ENCODE results near the gene TXNDC11. TPM values are rescaled to one million over a fixed set of nuclear protein-coding genes. Genes with fewer than 3 reads are reported as not detected.

TXNDC11 gene
- total and polyA plus RNA-seq, 9 of the 15 experiments (the other 6 are each of a cell fraction or from before 2014, with no cell fraction given): 0.66 to 32.6 (median 26.2) TPM

DNA sequence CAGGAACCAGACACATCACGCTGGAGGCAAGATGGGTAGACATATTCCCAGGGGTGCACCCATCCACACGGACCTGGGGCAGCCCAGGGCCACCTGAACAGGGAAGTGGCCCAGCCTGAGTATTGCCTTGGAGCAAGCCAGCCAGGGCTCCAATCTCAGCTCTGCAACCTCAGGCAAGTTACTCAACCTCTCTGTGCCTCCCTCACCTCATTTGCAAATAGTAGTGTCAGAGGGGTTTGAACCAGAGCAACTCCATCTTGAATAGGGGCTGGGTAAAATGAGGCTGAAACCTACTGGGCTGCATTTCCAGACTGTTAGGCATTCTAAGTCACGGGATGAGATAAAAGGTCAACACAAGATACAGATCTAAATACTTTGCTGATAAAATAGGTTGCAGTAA lies 109.5 kb downstream of the TXNDC11 start:
- no peak overlapping the region for H3K9ac ChIP-seq (ENCODE audit: insufficient read depth in 1 of 2, low read depth in 2 of 2, low read length in 2 of 2)
- POLR2A ChIA-PET: no interaction called here
- in situ Hi-C loops (cut with MboI): no loop called here
- TF ChIP-seq PTRF (tag; IDR thresholded peaks at IDR 0.05): peak; percentile 75
- peak; percentile 69; the same call in 1 of the 2 replicates for TF ChIP-seq PTTG1 (tag; IDR thresholded peaks at IDR 0.05; ENCODE audit: low read depth)
- TF ChIP-seq MYC (IDR thresholded peaks at IDR 0.05; ENCODE audit: low read depth, low read length): no peak
- peak; percentile 73; the same call in 1 of the 2 replicates for TF ChIP-seq MYC (CRISPR knock-in tag; IDR thresholded peaks at IDR 0.05; ENCODE audit: borderline replicate concordance, low read depth)
- no peak for TF ChIP-seq TCFL5 (CRISPR knock-in tag; conservative IDR thresholded peaks at IDR 0.05)
- peak; percentile 72 for TF ChIP-seq ZNF79 (CRISPR knock-in tag; IDR thresholded peaks at IDR 0.05; ENCODE audit: low read depth)
- TF ChIP-seq, protein P1, sequence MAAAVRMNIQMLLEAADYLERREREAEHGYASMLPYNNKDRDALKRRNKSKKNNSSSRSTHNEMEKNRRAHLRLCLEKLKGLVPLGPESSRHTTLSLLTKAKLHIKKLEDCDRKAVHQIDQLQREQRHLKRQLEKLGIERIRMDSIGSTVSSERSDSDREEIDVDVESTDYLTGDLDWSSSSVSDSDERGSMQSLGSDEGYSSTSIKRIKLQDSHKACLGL (CRISPR knock-in tag; IDR thresholded peaks at IDR 0.05; ENCODE audit: borderline replicate concordance, poor library complexity, severe bottlenecking): no peak
- peak; percentile 9 for TF ChIP-seq RBM25 (IDR thresholded peaks at IDR 0.05; ENCODE audit: low read depth, low read length, severe bottlenecking)
- 0 out of 2 replicates have a peak, but pooled peaks have one; percentile 21 for TF ChIP-seq SMAD4 (CRISPR knock-in tag; conservative IDR thresholded peaks at IDR 0.05)
- TF ChIP-seq, protein P2, sequence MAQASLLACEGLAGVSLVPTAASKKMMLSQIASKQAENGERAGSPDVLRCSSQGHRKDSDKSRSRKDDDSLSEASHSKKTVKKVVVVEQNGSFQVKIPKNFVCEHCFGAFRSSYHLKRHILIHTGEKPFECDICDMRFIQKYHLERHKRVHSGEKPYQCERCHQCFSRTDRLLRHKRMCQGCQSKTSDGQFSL (CRISPR knock-in tag; IDR thresholded peaks at IDR 0.05): no peak
- TF ChIP-seq, protein P2 (tag; IDR thresholded peaks at IDR 0.05): peak in 1 of 2 experiments; percentile 29; a peak in 1 of 4 replicates
- TF ChIP-seq, protein P3, sequence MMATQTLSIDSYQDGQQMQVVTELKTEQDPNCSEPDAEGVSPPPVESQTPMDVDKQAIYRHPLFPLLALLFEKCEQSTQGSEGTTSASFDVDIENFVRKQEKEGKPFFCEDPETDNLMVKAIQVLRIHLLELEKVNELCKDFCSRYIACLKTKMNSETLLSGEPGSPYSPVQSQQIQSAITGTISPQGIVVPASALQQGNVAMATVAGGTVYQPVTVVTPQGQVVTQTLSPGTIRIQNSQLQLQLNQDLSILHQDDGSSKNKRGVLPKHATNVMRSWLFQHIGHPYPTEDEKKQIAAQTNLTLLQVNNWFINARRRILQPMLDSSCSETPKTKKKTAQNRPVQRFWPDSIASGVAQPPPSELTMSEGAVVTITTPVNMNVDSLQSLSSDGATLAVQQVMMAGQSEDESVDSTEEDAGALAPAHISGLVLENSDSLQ (IDR thresholded peaks at IDR 0.05): no peak
- peak; percentile 67; the same call in 1 of the 2 replicates for TF ChIP-seq ZNF583 (CRISPR knock-in tag; IDR thresholded peaks at IDR 0.05)
- TF ChIP-seq PCBP2 (IDR thresholded peaks at IDR 0.05; ENCODE audit: low read depth, low read length, poor library complexity, severe bottlenecking): no peak
- 0 out of 2 replicates have a peak, but pooled peaks have one; percentile 39 for TF ChIP-seq MEF2D (tag; conservative IDR thresholded peaks at IDR 0.05; ENCODE audit: low read depth)
- no peak for TF ChIP-seq JUNB (CRISPR knock-in tag; conservative IDR thresholded peaks at IDR 0.05)
- no peak for TF ChIP-seq KLF16 (IDR thresholded peaks at IDR 0.05)
- TF ChIP-seq BCOR (IDR thresholded peaks at IDR 0.05): peak; percentile 15; the same call in 1 of the 2 replicates
- TF ChIP-seq SREBF1 (IDR thresholded peaks at IDR 0.05; ENCODE audit: borderline replicate concordance, low read depth, low read length): no peak
- peak; percentile 63 for TF ChIP-seq ZFP36 (IDR thresholded peaks at IDR 0.05; ENCODE audit: low read depth, low read length, partially characterized antibody)
- TF ChIP-seq E2F3 (CRISPR knock-in tag; IDR thresholded peaks at IDR 0.05): 0 out of 2 replicates have a peak, but pooled peaks have one; percentile 27
- TF ChIP-seq ZNF76 (CRISPR knock-in tag; IDR thresholded peaks at IDR 0.05; ENCODE audit: borderline replicate concordance): peak; percentile 93

More for the DNA sequence above, 109.5 kb downstream of the TXNDC11 start:
- Histone ChIP-seq H3K4me3 (no peak overlapping the region), H2AFZ (ENCODE audit: low read depth, low read length) (no peak overlapping the region), H3K27ac (ENCODE audit: extremely low read depth, low read depth, low read length) (no peak overlapping the region), H3K4me1 (replicated peaks in 1 of 2; ENCODE audit: control insufficient read depth in 2 of 2, insufficient read depth in 2 of 2, low read length in 2 of 2) (peaks cover 5 to 8% of the 10 kb centered on the region in 2 experiments; a peak in 4 of 5 replicates), H3K4me2 (ENCODE audit: insufficient read depth, low read length) (no peak overlapping the region), H4K20me1 (replicated peaks; ENCODE audit: control insufficient read depth, insufficient read depth, low read length) (no peaks in the 10 kb centered on the region), H3K36me3 (ENCODE audit: control insufficient read depth, insufficient read depth, low read length) (no peaks in the 10 kb centered on the region), H3K27me3 (ENCODE audit: control insufficient read depth in 2 of 2, insufficient read depth in 2 of 2, low read length in 2 of 2) (peaks cover 3 to 37% of the 10 kb centered on the region in 2 experiments; a peak in 4 of 5 replicates), H3K9me1 (ENCODE audit: control insufficient read depth, insufficient read depth, low read length) (no peaks in the 10 kb centered on the region), H3K9me3 (replicated peaks; ENCODE audit: control insufficient read depth, insufficient read depth, low read depth, low read length) (no peaks in the 10 kb centered on the region), H3K79me2 (ENCODE audit: control insufficient read depth, insufficient read depth, low read length) (no peaks in the 10 kb centered on the region)
- no TSS peak for BruUV-seq (replicated peaks)
- DNase-seq (ENCODE audit: extremely low read depth in 1 of 4, low spot score in 3 of 4) (no peak), FAIRE-seq (no peak), ATAC-seq (no peak)
- intact Hi-C loops (cut with micrococcal nuclease): no loop called here
- WGBS (ENCODE audit: insufficient coverage, low coverage, missing lambda C conversion rate): 8% methylated on average over 3 of the region's 3 CpGs
- CTCF ChIA-PET (ENCODE audit: low intra/inter-chr PET ratio): no interaction called here
